Astrocyte of the cerebellum (primary cell): ENCODE measurements around the gene CIP2A.

Source experiments
- DNase-seq: peaks from one replicate; pipeline ENCODE4 v3.0.0-alpha.2; 2011; ENCODE audit warnings: low read depth
- H3K4me3 ChIP-seq: 2 replicates; pipeline ENCODE4 v1.5.1; 2011; ENCODE audit warnings: mild to moderate bottlenecking, low read depth, low read length, moderate library complexity
- CTCF ChIP-seq: IDR thresholded peaks from 2 replicates; pipeline ENCODE4 v1.5.1; 2012; ENCODE audit warnings: low read length, low read depth, moderate library complexity, mild to moderate bottlenecking; ENCODE audit errors: missing control alignments
- in situ Hi-C: cut with HindIII; loops from 2 replicates; pipeline ENCODE4 v1.10.0; 2017; ENCODE audit warnings: low sequenced_read_pairs

Gene CIP2A

GRCh38 chr3:108509871-108510270 is 79.4 kb downstream of the CIP2A start:
- no peak for DNase-seq
- no peak overlapping the region for H3K4me3 ChIP-seq
- no peak for TF ChIP-seq CTCF
- in situ Hi-C loops: no loop called here

GRCh38 chr3:108509263-108509662 is 80.0 kb downstream of the CIP2A start:
- no peak for DNase-seq
- in situ Hi-C loops: no loop called here
- TF ChIP-seq CTCF: no peak
- H3K4me3 ChIP-seq: no peak overlapping the region

DNA sequence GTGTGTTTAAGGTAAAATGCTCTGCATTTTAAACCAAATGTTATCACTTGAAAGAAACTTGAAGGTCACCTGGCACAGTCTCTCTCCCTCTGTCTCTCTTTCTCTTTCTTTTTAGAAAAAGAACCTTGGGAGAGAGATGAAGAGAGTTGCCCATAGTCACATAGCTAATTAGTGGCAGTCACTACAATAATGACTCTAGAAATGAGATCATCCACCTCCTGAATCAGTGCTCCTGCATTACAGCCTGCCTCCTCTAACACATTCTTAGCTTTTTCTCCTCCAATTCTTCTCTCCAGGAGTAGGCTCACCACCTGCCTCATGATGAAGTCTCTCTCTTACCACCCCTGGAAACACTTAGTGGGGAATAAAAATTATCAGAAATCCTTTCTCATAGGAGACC is 81.3 kb downstream of the CIP2A start:
- TF ChIP-seq CTCF: no peak
- DNase-seq: no peak
- in situ Hi-C loops: no loop called here
- no peak overlapping the region for H3K4me3 ChIP-seq

- H3K4me3 ChIP-seq: no peak overlapping the region
- TF ChIP-seq CTCF: no peak
- DNase-seq: no peak
- in situ Hi-C loops: no loop called here
Measured at GRCh38 chr3:108505811-108506210, 83.4 kb downstream of the CIP2A start.

GRCh38 chr3:108503722-108504121 is 85.5 kb downstream of the CIP2A start:
- in situ Hi-C loops: no loop called here
- DNase-seq: no peak
- H3K4me3 ChIP-seq: no peak overlapping the region
- TF ChIP-seq CTCF: no peak

DNA sequence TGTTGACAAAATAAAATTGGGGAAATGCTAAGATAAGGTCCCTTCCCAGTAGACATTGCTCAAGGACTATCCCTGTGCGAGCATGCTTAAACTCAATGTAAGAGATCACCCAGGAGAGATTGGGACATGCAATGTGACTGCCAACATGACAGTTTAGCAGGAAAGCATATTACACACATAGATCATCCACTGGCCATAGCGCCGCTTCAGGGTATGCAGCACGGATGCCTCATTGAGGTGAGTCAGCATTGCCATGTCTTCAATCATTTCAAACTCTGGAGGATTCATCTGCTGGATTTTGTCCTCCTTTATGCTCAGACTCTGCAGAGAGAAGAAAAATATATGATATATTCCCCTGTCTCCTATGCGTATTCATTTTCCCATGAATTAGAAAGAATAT is 87.7 kb downstream of the CIP2A start:
- in situ Hi-C loops: no loop called here
- DNase-seq: no peak
- no peak overlapping the region for H3K4me3 ChIP-seq
- TF ChIP-seq CTCF: no peak

DNA sequence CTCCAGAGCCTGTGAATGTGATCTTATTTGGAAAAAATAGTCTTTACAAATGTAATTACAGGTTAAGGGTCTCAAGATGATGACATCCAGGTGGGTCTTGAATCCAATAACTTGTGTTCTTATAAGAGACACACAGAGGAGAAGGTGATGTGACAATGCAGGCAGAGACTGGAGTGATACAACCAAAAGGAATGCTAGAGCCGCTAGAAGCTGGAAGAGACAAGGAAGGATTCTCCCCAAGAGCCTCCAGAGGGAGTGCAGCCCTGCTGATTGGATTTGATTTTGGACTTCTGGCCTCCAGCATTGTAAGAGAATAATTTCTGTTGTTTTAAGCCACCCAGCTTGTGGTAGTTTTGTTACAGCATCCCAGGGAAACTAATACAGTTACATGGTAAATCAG is 88.5 kb downstream of the CIP2A start:
- TF ChIP-seq CTCF: no peak
- H3K4me3 ChIP-seq: no peak overlapping the region
- no peak for DNase-seq
- in situ Hi-C loops: no loop called here
